Panc1 (cell line): ENCODE results near the gene PRTN3. TPM values are rescaled to one million over a fixed set of nuclear protein-coding genes. Genes with fewer than 3 reads are reported as not detected.

ENCODE experiments used
- ATAC-seq: fragments of 200-7000 bp; cut with Tn5 transposase; 2 replicates; pipeline ENCODE4 v1.9.1; 2020; ENCODE audit warnings: mild to moderate bottlenecking, moderate library complexity
- BruUV-seq: library from RNA; stranded (reverse); fragments of 400-500 nt; replicated peaks from 2 replicates; lab custom pipeline; 2021; lab: Mats Ljungman, UMichigan
- CTCF ChIA-PET: fragments of 300-600 bp; sonication (Branson Sonifier 250); formaldehyde crosslinking; loops from one replicate; lab custom pipeline; 2022; ENCODE audit warnings: antibody characterized with exemption; lab: Charles Lee
- POLR2A ChIA-PET: fragments of 300-600 bp; sonication (Branson Sonifier 250); formaldehyde crosslinking; loops from one replicate; lab custom pipeline; 2022; ENCODE audit warnings: antibody characterized with exemption; lab: Charles Lee
- DNase-seq: peaks from one replicate; pipeline ENCODE4 v3.0.0-alpha.2; 2010; ENCODE audit warnings: low read depth, low spot score
- H3K27ac ChIP-seq: 2 replicates; pipeline ENCODE4 v1.5.1; 2011; ENCODE audit warnings: mild to moderate bottlenecking, low read length, inconsistent platforms
- H3K27me3 ChIP-seq: fragments of 200-500 bp; sonication (Bioruptor generic); 2 replicates; pipeline ENCODE4 v1.6.0; 2014; ENCODE audit warnings: low read length, inconsistent platforms; ENCODE audit not compliant: control insufficient read depth, insufficient read depth
- H3K36me3 ChIP-seq: fragments of 200-500 bp; sonication (Bioruptor generic); 2 replicates; pipeline ENCODE4 v1.5.1; 2014; ENCODE audit warnings: inconsistent platforms, mild to moderate bottlenecking, low read length, moderate library complexity; ENCODE audit not compliant: control insufficient read depth, insufficient read depth
- H3K4me1 ChIP-seq: 2 replicates; pipeline ENCODE4 v1.5.1; 2011; ENCODE audit warnings: inconsistent platforms, mild to moderate bottlenecking, low read length, moderate library complexity; ENCODE audit not compliant: control insufficient read depth, insufficient read depth
- H3K4me3 ChIP-seq, 2 experiments: 2 replicates each; pipeline ENCODE4 v1.5.1; 2011 to 2012; ENCODE audit warnings: low read depth in 2 of 2, low read length in 2 of 2, mild to moderate bottlenecking in 2 of 2, inconsistent platforms in 1 of 2, moderate library complexity in 1 of 2
- H3K9me3 ChIP-seq: fragments of 200-500 bp; sonication (Bioruptor generic); 2 replicates; pipeline ENCODE4 v1.5.1; 2014; ENCODE audit warnings: low read depth, mild to moderate bottlenecking, inconsistent platforms, low read length, moderate library complexity; ENCODE audit not compliant: control insufficient read depth, insufficient read depth
- CTCF ChIP-seq: fragments of 450-650 bp; IDR thresholded peaks from 2 replicates; pipeline ENCODE4 v1.5.1; 2017; ENCODE audit warnings: mild to moderate bottlenecking
- POLR2AphosphoS5 ChIP-seq: IDR thresholded peaks from 2 replicates; pipeline ENCODE4 v1.6.1; 2012; ENCODE audit warnings: mild to moderate bottlenecking, low read depth, low read length, moderate library complexity
- SIN3A ChIP-seq: IDR thresholded peaks from 2 replicates; pipeline ENCODE4 v1.6.1; 2012; ENCODE audit warnings: low read depth, mild to moderate bottlenecking, low read length, moderate library complexity, borderline replicate concordance; ENCODE audit not compliant: insufficient read depth
- TCF7L2 ChIP-seq: IDR thresholded peaks from 2 replicates; pipeline ENCODE4 v1.6.1; 2011; ENCODE audit warnings: mild to moderate bottlenecking, low read depth, low read length, inconsistent platforms
- in situ Hi-C: cut with HindIII; loops from 2 replicates; pipeline ENCODE4 v1.10.0; 2016; ENCODE audit warnings: low sequenced_read_pairs, low pct_unique_long_range_greater_than_20kb
- intact Hi-C: fragments of 100-400 bp; cut with micrococcal nuclease; formaldehyde crosslinking; loops from one replicate; pipeline ENCODE4 v1.10.0; 2022; ENCODE audit not compliant: unreplicated experiment
- total RNA-seq: library from RNA; stranded (reverse); gene quantifications from one replicate; pipeline ENCODE4 v1.2.1, GENCODE V29; 2021; ENCODE audit not compliant: unreplicated experiment
- TF ChIP-seq, protein P1 (sequence below), 2 experiments: IDR thresholded peaks; 2 replicates each; pipeline ENCODE4 v1.6.1; 2011 to 2012; ENCODE audit warnings: low read depth in 2 of 2, control low read depth in 1 of 2, low read length in 1 of 2, mild to moderate bottlenecking in 1 of 2, moderate library complexity in 1 of 2; ENCODE audit not compliant: insufficient read depth in 1 of 2

Gene PRTN3
- total RNA-seq, 1 experiment from 2014 or later, result 1.5 TPM

DNA sequence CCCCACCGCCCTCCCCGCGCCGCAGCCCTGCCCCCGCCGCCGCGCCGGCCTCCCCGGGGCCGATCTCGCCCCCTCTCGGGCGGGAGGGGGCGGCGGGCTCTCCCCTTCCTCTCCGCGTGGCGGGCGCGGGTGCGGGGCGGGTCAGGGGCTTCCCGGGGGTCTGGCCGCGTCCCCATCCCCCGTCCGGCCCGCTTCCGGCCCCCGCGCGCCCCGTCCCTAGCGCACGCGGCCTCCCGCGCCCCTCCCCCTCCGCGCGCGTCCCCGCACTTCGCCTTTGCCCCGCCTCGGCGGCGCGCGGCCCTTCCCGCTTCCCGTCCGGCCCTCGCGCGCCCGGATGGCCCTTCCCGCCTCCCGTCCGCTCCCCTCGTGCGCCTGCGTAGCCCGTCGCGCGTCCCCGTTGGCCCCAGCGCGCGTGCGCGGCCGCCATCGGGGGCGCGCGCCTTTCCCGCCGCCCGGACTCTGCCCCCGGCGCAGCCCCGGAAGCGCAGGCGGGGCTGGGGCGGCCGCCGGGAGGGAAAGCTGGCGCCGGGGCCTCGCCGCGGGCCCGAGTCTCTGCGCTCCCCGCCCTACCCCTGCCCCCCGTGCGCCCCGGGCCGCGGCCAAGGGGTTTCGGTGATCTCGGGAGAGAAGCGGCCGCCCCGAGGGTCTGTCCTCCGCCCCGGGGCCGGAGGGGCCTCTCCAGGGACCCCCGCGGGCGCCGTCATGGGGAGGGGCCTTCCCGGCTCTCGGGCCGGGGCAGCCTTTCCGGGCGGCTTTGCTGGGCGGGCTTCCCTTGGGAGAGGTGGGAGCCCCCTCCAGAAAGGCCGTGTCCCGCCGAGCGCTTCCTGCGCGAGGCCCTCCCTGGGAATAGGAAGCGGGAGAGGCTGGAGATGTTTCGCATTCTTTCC is 43.0 kb upstream of the PRTN3 start:
- no peak for TF ChIP-seq POLR2AphosphoS5
- TF ChIP-seq SIN3A, result peak; percentile 58; the same call in 1 of the 2 replicates
- Histone ChIP-seq H3K27ac (peak overlapping the region; percentile 89), H3K36me3 (peaks cover 13% of the 10 kb centered on the region), H3K27me3 (no peaks in the 10 kb centered on the region), H3K4me1 (peaks cover 18% of the 10 kb centered on the region), H3K4me3 (peak overlapping the region; percentile 82 to 87), H3K9me3 (no peaks in the 10 kb centered on the region)
- ChIA-PET POLR2A (interaction anchor here (1.3 kb wide), 1 partner anchor 25 kb away, joined by 3 read pairs; no protein-coding TSS in a partner anchor), CTCF (no interaction called here)
- DNase-seq, result no peak
- intact Hi-C loops, result no loop called here
- no TSS peak for BruUV-seq
- peak; percentile 41 for ATAC-seq
- in situ Hi-C loops, result no loop called here

DNA sequence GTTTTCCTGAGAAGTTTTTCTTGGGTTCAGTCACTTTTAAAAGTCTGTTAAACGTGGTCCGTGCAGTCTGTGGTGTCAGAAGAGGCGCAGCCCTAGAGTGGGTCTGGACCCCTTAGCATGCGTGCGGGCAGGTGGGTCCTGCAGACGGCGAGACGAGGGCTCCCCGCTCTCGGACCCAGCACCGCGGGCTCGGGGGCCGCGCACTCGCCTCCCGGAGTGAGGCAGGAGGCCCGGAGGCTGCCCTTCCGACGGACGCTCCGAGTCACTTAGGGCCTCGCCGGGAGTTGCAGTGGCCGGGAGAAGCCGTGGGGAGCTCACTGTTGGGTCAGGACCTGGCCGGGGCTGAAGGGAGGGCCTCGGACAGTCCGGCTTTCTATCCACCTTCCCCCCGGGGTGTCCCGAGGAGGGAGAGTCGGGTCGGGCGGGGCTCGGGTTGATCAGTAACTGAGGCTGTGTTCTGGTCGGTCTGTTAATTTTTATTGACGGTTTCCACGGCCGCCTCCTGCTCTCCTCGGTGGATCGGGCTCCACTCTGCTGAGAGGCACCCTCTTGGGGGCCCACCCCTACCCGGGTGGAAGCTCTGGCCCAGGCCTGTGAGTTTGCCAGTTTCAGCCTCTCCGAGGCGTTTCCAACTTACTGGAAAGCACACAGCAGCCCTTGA is 42.3 kb upstream of the PRTN3 start:
- H3K36me3 ChIP-seq, result peaks cover 13% of the 10 kb centered on the region
- peak overlapping the region; percentile 89 for H3K27ac ChIP-seq
- H3K4me3 ChIP-seq, result peak overlapping the region; percentile 82 to 87
- CTCF ChIA-PET, result no interaction called here
- no peak for ATAC-seq
- no peaks in the 10 kb centered on the region for H3K27me3 ChIP-seq
- intact Hi-C loops (no loop called here), in situ Hi-C loops (no loop called here)
- TF ChIP-seq SIN3A (no peak), TCF7L2 (no peak), CTCF (no peak), POLR2AphosphoS5 (no peak; the same call in 1 of the 2 replicates)
- TF ChIP-seq, protein P1, sequence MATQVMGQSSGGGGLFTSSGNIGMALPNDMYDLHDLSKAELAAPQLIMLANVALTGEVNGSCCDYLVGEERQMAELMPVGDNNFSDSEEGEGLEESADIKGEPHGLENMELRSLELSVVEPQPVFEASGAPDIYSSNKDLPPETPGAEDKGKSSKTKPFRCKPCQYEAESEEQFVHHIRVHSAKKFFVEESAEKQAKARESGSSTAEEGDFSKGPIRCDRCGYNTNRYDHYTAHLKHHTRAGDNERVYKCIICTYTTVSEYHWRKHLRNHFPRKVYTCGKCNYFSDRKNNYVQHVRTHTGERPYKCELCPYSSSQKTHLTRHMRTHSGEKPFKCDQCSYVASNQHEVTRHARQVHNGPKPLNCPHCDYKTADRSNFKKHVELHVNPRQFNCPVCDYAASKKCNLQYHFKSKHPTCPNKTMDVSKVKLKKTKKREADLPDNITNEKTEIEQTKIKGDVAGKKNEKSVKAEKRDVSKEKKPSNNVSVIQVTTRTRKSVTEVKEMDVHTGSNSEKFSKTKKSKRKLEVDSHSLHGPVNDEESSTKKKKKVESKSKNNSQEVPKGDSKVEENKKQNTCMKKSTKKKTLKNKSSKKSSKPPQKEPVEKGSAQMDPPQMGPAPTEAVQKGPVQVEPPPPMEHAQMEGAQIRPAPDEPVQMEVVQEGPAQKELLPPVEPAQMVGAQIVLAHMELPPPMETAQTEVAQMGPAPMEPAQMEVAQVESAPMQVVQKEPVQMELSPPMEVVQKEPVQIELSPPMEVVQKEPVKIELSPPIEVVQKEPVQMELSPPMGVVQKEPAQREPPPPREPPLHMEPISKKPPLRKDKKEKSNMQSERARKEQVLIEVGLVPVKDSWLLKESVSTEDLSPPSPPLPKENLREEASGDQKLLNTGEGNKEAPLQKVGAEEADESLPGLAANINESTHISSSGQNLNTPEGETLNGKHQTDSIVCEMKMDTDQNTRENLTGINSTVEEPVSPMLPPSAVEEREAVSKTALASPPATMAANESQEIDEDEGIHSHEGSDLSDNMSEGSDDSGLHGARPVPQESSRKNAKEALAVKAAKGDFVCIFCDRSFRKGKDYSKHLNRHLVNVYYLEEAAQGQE (IDR thresholded peaks at IDR 0.05; ENCODE audit: insufficient read depth in 1 of 2, low read depth in 2 of 2, low read length in 1 of 2), result no peak
- BruUV-seq, result no TSS peak
- no peak for DNase-seq
- peaks cover 18% of the 10 kb centered on the region for H3K4me1 ChIP-seq
- POLR2A ChIA-PET, result interaction anchor here (0.5 to 1.3 kb wide), 2 partner anchors 25 to 221 kb away, joined by 3 to 7 read pairs; no protein-coding TSS in a partner anchor
- no peaks in the 10 kb centered on the region for H3K9me3 ChIP-seq
